Fibroblast of skin of back (primary cell): ENCODE results near the gene PRPH.
"Not testable (repeated sequence)": the region's sequence is repeated elsewhere in the genome, so short reads cannot be mapped to it uniquely, and the experiment has no call there.

ENCODE experiments used
- DNase-seq: peaks from one replicate; pipeline ENCODE4 v3.0.0-alpha.2; 2013

PRPH gene

DNA sequence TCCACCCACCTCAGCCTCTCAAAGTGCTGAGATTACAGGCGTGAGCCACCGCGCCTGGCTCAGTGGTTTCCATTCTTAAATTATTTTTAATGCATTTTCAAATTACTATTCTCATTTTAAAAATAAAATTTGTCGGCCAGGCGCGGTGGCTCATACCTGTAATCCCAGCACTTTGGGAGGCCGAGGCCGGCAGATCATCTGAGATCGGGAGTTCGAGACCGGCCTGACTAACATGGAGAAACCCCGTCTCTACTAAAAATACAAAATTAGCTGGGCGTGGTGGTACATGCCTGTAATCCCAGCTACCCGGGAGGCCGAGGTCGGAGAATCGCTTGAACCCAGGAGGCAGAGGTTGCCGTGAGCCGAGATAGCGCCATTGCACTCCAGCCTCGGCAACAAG is 38.8 kb downstream of the PRPH start:
- DNase-seq: not testable (repeated sequence)

DNA sequence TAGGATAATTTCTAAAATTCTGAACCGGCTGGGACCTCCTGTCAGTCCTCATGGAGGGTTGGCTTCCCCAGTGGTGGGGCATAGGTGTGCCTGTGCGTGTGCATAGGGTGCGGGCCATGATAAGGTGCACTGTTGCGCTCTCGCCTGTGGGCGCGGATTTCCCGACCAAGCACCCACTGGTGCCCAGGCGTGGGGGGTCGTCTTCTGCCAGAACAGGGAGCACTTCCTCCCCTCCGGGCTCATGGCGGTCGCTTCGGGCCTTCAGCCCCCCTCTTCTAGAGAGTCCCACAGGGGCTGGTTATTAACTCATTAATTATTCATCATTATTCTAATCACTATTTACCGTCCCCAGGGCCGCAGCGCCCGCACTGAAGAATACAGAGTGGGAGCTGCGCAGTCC is 39.3 kb downstream of the PRPH start:
- DNase-seq: no peak

GRCh38 chr12:49334681-49335080 is 39.7 kb downstream of the PRPH start:
- DNase-seq: no peak

- DNase-seq: no peak
Observed at GRCh38 chr12:49335118-49335954, 40.4 kb downstream of the PRPH start.

DNA sequence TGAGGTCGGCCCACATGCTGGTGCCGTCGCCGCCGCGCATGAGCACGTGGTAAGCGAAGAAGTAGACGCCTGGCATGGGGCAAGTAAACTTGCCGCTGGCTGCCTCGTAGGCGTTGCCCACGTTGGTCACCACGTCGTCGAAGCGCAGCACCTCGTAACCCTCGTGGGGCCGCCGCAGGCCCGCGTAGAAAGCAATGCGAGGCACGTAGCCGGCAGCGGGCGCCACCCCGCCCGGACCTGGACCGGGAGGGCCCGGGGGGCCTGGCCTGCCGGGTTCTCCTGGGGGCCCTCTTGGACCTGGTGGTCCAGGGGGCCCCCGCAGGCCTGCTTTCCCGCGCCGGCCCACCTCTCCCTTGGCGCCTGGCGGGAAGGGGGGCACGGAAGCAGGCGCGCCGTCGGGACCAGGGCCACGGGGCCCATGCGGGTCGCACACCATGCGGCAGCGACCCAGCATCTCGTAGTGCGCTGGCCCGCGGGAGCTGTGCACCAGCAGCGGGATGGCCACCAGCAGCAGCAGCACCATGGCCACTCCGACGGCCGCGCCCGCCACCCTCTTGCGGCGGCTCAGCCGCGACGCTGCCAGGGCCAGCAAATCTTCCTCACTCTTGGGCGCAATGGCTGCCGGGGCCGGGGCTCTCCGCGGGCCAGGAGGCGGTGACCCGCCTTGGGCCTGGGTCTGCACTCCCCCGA is 41.2 kb downstream of the PRPH start:
- DNase-seq: no peak

GRCh38 chr12:49336645-49337584 is 42.0 kb downstream of the PRPH start, which contains the start of gene C1QL4:
C1QL4 (minus strand) TSS chr12:49337188; CDS start chr12:49336477, 711 bp downstream.
- peak; percentile 71 for DNase-seq

DNA sequence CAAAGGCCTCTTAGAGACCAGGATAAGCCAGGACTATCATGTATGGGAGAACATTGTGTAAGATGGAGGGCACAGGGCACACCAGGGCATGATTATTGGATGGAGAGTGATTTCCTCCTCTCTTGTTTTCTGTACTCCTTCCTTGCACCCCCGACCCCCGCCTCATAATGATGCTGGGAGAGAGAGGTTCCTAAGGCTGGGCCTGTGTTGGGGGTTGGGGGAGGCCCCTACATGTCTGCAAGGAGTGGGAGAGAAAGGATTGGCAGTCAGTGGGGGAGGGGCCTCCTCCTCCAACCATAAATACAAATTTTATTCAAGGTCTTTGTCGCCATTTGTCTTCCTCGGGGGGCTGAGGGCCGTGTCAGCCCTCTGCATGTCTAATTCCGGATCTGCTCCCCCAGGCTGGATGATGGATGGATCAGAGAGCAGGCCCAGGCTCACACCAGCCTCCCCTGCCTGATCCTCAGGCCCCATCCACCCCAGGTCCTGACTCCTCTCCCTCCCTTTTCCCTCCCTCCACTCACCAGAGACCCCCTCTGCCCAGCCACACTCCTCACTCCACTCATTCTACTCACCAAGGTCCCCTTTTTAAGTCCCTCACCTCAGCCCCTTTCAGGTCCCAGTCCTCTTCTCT is 44.0 kb downstream of the PRPH start:
- DNase-seq: no peak

GRCh38 chr12:49339464-49339861 is 44.5 kb downstream of the PRPH start:
- DNase-seq: no peak

- no peak for DNase-seq
Observed at GRCh38 chr12:49340095-49340870, 45.3 kb downstream of the PRPH start.

DNA sequence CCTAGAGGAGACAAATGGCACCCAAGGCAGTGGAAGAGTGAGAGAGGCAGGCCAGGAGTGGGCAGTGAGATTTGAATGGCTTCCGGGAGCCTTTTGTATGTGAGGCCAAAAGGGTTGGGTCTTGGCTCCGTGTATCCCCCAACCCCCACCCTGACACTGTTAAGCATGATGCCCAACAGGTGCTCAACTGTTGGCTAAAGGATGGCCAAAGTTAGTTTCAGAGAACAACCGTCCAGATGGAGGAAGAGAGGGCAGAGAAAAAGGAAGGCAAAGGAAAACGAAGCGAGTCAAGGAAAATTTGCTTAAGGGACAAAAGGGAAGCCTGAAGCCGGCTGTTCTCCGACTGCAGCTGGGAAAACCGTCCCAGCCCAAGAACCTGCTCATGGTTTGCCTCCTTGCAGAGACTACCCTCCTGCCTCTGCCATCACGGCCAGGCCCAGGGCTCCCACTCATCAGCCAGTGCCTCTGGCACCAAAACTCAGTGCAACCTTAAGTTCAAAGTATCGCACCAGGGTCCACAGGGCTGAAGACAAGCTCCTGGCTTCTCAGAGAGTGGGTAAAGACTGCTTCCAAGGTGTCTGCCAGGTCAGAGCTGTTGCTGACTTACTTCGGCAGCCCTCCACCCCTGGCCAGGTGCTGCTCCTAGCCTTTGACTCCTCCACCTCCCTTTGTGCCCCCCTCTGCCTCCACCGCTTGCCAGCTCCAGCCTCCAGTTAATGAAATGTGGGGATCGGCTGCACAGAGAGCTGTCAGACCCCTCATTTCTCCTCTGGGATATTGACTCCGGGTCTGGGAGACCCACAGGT is 46.2 kb downstream of the PRPH start:
- DNase-seq: no peak

DNA sequence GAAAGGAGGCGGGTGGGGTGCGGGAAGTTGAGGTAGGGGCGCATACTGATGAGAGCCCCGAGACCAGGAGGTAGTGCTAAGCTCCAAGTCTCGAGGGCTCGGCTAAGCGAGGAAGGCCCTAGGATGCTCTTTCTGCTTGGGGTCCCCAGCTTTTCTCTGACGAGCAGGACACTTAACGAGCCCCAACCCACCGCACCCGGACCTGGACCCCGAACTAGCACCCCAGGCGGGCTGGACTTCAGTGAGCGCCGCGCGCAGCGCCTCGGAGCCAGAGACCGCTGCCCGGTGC is 46.8 kb downstream of the PRPH start:
- DNase-seq: no peak

DNA sequence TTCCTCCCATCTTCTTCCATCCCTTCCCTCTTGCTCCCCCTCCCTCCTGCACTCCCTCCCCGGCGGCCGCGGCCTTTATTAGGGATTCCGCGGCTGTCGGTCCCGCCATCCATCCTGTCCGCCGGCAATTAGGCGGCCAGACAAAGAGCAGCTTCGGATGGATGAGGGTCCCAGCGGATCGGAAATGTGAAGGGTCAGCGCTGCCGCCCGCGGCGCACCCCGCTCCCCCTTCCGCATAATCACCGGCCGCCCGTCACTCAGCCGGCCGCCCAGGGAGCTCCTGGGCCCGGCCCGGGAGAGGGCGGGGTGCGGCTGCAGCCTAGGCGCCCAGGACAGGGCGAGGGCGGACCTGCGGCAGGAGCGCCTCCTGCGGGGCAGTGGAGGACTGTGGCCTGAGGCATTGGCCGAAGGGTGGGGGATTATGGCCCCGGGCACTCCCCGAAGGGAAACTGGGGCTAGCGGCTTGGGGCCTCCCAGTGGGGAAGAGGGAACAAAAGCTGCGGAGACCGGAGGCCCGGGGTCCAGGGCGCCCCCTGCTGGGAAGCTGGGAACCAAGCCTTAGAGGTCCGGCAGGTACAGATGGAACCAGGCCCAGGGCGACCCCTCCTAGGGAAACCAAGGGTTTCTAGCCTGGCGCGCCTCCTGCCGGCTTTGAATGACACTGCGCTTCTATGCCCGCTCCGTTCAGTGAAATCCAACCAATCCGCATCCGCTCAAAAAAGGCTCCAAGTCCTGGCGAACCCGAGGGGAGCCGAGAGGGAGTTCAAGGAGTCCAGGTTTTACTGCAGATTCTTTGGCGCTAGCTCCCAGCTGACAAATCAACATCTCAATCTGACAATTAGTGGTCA is 47.3 kb downstream of the PRPH start:
- DNase-seq: peak; percentile 76

DNA sequence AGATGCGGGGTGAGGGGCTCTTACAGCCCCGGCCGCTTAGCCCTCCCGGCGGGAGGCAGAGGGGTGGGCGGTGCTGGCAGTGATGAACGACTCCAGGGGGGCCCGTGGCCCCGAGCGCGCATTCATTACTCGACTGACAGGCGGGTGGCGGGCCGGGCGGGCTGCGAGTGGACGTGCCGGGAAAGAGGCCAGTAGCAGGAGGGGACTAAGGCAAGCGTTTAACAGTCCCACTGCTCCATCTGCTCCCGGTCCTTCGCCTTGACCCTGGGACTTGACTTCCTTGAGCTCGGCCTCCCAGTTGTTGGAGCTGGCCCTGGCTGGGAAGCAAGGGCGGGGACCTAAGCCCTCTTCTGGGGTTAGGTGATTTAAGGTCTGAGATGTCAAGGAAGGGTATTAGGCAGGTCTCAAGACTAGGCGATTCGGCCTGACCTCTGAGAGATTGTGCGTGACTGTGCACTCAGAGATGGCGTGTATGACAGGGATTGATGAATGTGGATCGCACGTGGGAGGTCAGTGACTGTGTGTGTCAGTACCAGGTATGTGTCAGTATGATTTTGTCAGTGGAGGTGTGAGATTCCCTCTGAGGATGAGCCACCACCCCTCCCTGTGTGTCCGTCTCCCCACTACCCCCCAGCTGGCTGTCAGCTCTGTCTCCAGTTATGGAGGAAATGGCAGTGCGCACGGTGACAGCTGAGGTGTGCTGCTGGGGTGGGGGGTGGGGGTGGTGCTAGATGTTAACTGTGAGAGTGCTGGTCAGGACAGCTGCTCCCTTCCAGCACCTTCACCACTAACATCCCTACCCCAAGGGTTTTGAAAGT is 48.2 kb downstream of the PRPH start:
- no peak for DNase-seq

DNA sequence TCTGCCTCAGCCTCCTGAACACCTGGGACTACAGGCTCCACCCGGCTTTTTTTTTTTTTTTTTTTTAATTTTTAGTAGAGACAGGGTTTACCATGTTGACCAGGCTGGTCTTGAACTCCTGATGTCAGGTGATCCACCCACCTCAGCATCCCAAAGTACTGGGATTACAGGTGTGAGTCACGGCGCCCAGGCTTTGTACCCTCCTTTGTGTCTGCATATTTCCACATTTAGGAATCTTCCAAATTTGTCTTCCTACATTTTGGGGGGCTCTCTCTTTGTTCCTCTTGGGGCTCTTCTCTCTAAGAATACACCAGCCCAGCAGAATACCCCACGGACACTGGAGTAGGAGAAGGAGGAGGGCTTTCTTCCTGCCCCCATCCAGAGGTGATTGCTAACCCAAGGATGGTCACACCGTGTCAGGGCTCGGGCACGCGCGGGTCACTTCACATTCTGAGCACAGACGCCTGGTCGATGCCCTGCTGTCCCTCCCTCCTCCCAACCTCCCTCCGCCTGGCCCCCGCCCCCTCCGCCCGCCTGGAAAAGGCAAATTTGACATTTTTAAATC is 49.6 kb downstream of the PRPH start:
- no peak for DNase-seq

- DNase-seq: peak; percentile 29
Observed at GRCh38 chr12:49345051-49345824, 50.3 kb downstream of the PRPH start.

- DNase-seq: no peak
Observed at GRCh38 chr12:49345825-49346658, 51.1 kb downstream of the PRPH start.
